BE2C (cell line): ENCODE results near the gene SLC7A4.
A peak's percentile ranks its signal among the peaks of the same experiment; 100 is the strongest.

Source experiments
- DNase-seq: peaks from one replicate; pipeline ENCODE4 v3.0.0-alpha.2; 2020
- H3K27me3 ChIP-seq: fragments of 250-450 bp; sonication (Bioruptor Pico); 2 replicates; pipeline ENCODE4 v1.5.1; 2020; ENCODE audit warnings: mild to moderate bottlenecking
- H3K36me3 ChIP-seq: fragments of 250-450 bp; sonication (Bioruptor Pico); 2 replicates; pipeline ENCODE4 v1.5.1; 2020; ENCODE audit warnings: mild to moderate bottlenecking
- H3K4me1 ChIP-seq: fragments of 250-450 bp; sonication (Bioruptor Pico); 2 replicates; pipeline ENCODE4 v1.5.1; 2020
- H3K4me3 ChIP-seq: 2 replicates; pipeline ENCODE4 v1.5.1; 2011; ENCODE audit warnings: low read depth, low read length
- H3K9me3 ChIP-seq: fragments of 250-450 bp; sonication (Bioruptor Pico); 2 replicates; pipeline ENCODE4 v1.5.1; 2020
- TF ChIP-seq, protein P1 (sequence below): IDR thresholded peaks from 2 replicates; pipeline ENCODE4 v1.5.1; 2012; ENCODE audit warnings: mild to moderate bottlenecking, low read depth, low read length

SLC7A4 gene

DNA sequence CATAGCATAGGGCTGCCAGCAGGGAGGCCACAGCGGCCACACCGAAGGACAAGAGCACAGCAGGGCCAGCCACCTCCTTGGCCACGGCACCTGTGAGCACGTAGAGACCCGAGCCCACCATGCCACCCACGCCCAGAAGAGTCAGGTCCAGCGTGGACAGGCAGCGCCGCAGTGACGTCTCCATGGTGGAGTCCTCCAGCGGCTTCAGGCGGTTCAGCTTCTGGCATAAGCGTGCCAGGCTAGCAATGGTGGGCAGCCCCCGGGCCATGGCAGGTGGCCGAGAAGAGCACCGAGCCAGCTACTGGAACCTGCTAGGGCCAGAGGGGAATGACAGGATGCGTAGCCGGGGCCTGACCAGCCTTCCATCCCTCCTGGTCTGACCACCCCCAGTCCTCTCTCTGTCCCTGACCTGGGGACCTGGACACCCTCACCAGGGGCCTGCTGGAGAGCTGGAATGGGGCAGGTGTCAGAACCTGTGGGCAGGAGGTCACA lies 770 bp downstream of the SLC7A4 start:
- peak overlapping the region; percentile 45; the same call in 1 of the 2 replicates for H3K4me3 ChIP-seq
- H3K9me3 ChIP-seq, result no peaks in the 10 kb centered on the region
- no peak for DNase-seq
- TF ChIP-seq, protein P1, sequence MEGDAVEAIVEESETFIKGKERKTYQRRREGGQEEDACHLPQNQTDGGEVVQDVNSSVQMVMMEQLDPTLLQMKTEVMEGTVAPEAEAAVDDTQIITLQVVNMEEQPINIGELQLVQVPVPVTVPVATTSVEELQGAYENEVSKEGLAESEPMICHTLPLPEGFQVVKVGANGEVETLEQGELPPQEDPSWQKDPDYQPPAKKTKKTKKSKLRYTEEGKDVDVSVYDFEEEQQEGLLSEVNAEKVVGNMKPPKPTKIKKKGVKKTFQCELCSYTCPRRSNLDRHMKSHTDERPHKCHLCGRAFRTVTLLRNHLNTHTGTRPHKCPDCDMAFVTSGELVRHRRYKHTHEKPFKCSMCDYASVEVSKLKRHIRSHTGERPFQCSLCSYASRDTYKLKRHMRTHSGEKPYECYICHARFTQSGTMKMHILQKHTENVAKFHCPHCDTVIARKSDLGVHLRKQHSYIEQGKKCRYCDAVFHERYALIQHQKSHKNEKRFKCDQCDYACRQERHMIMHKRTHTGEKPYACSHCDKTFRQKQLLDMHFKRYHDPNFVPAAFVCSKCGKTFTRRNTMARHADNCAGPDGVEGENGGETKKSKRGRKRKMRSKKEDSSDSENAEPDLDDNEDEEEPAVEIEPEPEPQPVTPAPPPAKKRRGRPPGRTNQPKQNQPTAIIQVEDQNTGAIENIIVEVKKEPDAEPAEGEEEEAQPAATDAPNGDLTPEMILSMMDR, result no peak
- H3K27me3 ChIP-seq, result no peaks in the 10 kb centered on the region
- H3K4me1 ChIP-seq, result peaks cover 9% of the 10 kb centered on the region
- H3K36me3 ChIP-seq, result no peaks in the 10 kb centered on the region

DNA sequence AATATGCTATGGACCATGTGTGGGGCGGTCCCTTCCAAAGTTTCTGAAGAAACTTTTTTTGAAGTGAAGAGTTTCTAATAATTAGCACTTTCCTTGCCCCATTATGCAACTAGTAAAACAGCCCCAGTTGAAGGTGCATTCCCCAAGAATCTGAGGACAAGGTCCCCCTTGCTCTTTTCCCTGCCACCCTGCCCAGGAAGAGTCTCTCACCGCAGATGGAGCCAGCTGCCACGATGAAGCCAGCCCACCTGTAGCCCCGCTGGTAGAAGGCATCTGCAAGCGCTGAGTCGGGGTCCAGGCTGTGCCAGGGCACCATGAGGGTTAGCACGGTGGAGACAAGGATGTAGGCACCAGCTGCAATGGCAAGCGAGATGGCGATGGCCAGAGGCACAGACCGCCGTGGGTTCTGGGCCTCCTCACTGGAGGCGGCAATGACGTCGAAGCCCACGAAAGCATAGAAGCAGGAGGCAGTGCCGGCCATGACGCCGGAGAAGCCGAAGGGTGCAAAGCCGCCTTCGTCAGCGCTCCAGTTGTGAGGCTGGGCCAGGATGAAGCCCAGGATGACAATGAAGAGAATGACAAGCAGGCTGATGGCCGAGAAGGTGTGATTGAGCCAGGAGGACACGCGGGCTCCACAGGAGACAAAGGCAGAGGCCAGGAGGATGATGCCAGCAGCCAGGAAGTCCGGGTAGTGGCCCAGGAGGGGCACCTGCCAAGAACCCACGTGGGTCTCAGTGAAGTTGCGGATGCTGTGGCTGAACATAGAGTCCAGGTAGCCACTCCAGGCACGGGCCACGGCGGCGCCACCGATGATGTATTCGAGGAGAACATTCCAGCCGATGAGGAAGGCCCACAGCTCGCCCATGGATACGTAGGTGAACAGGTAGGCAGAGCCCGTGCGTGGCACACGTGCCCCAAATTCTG lies 1.5 kb downstream of the SLC7A4 start:
- Histone ChIP-seq H3K9me3 (no peaks in the 10 kb centered on the region), H3K36me3 (no peaks in the 10 kb centered on the region), H3K27me3 (no peaks in the 10 kb centered on the region), H3K4me3 (no peak overlapping the region), H3K4me1 (peaks cover 9% of the 10 kb centered on the region)
- TF ChIP-seq, protein P1, result no peak
- no peak for DNase-seq

GRCh38 chr22:21030032-21030431 lies 2.3 kb downstream of the SLC7A4 start:
- Histone ChIP-seq H3K4me3 (no peak overlapping the region), H3K9me3 (no peaks in the 10 kb centered on the region), H3K27me3 (no peaks in the 10 kb centered on the region), H3K4me1 (peaks cover 9% of the 10 kb centered on the region), H3K36me3 (no peaks in the 10 kb centered on the region)
- no peak for DNase-seq
- TF ChIP-seq, protein P1, result no peak

DNA sequence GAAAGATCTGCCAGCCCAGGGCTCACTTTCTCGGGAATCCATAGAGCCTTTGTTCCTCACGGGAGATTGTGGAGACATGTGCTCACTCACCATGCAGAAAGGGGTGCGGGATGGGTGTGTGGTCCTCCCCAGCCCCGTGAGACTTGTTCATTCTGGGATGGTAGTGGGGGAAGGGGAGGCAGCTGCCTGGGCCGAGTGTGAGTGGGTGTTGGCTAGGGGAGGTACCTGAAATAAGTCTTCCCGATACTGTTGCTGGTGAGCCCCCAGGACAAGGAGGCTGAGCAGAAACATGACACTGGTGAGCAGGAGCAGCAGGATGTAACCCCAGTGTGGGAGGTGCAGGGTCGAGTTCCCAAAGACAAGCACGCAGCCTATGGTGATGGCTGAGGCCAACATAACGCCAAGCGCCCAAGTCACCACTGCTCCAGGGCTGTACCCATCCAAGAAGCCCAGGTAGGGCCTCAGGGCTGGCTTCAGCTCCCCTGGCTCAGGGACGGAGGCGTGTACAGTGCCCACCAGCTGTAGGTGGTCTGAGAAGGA lies 2.8 kb downstream of the SLC7A4 start:
- Histone ChIP-seq H3K4me3 (no peak overlapping the region), H3K36me3 (no peaks in the 10 kb centered on the region), H3K9me3 (no peaks in the 10 kb centered on the region), H3K27me3 (no peaks in the 10 kb centered on the region), H3K4me1 (peaks cover 9% of the 10 kb centered on the region)
- DNase-seq, result no peak
- TF ChIP-seq, protein P1, result no peak

- H3K4me3 ChIP-seq, result no peak overlapping the region
- H3K27me3 ChIP-seq, result no peaks in the 10 kb centered on the region
- peak; percentile 49 for DNase-seq
- H3K9me3 ChIP-seq, result no peaks in the 10 kb centered on the region
- H3K4me1 ChIP-seq, result peaks cover 9% of the 10 kb centered on the region
- H3K36me3 ChIP-seq, result no peaks in the 10 kb centered on the region
- TF ChIP-seq, protein P1, result no peak
Measured at GRCh38 chr22:21028277-21029251, 3.8 kb downstream of the SLC7A4 start.
